ENCODE data around the gene HTR5A.
"Not testable (repeated sequence)": the region's sequence is repeated elsewhere in the genome, so short reads cannot be mapped to it uniquely, and the experiment has no call there.

DNA sequence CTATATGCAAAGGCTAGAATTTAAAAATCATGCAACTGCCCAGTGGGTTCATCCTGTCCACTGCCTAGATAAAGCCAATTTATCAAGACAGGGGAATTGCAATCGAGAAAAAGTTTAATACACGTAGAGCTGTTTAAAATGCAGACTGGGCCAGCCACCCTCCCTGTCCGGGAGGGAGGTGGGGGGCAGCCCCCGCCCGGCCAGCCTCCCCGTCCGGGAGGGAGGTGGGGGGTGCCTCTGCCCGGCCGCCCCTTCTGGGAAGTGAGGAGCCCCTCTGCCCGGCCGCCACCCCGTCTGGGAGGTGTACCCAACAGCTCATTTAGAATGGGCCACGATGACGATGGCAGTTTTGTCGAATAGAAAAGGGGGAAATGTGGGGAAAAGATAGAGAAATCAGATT is 35.6 kb upstream of the HTR5A start:
- TF ChIP-seq, protein P1, sequence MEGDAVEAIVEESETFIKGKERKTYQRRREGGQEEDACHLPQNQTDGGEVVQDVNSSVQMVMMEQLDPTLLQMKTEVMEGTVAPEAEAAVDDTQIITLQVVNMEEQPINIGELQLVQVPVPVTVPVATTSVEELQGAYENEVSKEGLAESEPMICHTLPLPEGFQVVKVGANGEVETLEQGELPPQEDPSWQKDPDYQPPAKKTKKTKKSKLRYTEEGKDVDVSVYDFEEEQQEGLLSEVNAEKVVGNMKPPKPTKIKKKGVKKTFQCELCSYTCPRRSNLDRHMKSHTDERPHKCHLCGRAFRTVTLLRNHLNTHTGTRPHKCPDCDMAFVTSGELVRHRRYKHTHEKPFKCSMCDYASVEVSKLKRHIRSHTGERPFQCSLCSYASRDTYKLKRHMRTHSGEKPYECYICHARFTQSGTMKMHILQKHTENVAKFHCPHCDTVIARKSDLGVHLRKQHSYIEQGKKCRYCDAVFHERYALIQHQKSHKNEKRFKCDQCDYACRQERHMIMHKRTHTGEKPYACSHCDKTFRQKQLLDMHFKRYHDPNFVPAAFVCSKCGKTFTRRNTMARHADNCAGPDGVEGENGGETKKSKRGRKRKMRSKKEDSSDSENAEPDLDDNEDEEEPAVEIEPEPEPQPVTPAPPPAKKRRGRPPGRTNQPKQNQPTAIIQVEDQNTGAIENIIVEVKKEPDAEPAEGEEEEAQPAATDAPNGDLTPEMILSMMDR (IDR thresholded peaks at IDR 0.05; ENCODE audit: low read depth, low read length), result not testable (repeated sequence)
- not testable (repeated sequence) for TF ChIP-seq EZH2phosphoT487 (IDR thresholded peaks at IDR 0.05; ENCODE audit: low read depth)
